Naive thymus-derived CD4-positive, alpha-beta T cell (primary cell): ENCODE measurements around the gene OLFM4. TPM values are rescaled to one million over a fixed set of nuclear protein-coding genes. Genes with fewer than 3 reads are reported as not detected.

Experiments
- ATAC-seq: fragments of 150-1000 bp; cut with Tn5 transposase; 2 replicates; pipeline ENCODE4 v1.10.0; 2021; ENCODE audit warnings: mild to moderate bottlenecking, moderate library complexity
- CTCF ChIA-PET: fragments of 350-600 bp; sonication (Branson Sonifier 250); formaldehyde crosslinking; loops from one replicate; lab custom pipeline; 2021; ENCODE audit warnings: antibody characterized with exemption; lab: Charles Lee
- POLR2A ChIA-PET: fragments of 350-600 bp; sonication (Branson Sonifier 250); formaldehyde crosslinking; loops from one replicate; lab custom pipeline; 2021; ENCODE audit warnings: antibody characterized with exemption, inconsistent platforms; lab: Charles Lee
- DNase-seq, 9 donors: peaks; one replicate each; pipeline versions ENCODE4 v3.0.0 to v3.0.0-alpha.2; 2020 to 2022; ENCODE audit warnings: mixed read lengths in 1 of 9
- H3K27ac ChIP-seq: one replicate; pipeline ENCODE4 v1.7.0; 2013; ENCODE audit warnings: mild to moderate bottlenecking, low read depth, low read length, moderate library complexity
- H3K27me3 ChIP-seq, 2 donors: one replicate each; pipeline ENCODE4 v1.7.0; 2013; ENCODE audit warnings: low read length in 2 of 2, mild to moderate bottlenecking in 2 of 2, moderate library complexity in 2 of 2; ENCODE audit not compliant: control insufficient read depth in 2 of 2, insufficient read depth in 2 of 2
- H3K36me3 ChIP-seq, 3 experiments: 1 replicate in 2 of 3; 2 replicates in 1 of 3; pipeline ENCODE4 v1.7.0; 2013; ENCODE audit warnings: low read length in 3 of 3, mild to moderate bottlenecking in 3 of 3, moderate library complexity in 1 of 3; ENCODE audit not compliant: insufficient read depth in 3 of 3, control insufficient read depth in 2 of 3
- H3K4me1 ChIP-seq, 2 donors: one replicate each; pipeline ENCODE4 v1.7.0; 2013; ENCODE audit warnings: low read length in 2 of 2, mild to moderate bottlenecking in 2 of 2, moderate library complexity in 1 of 2; ENCODE audit not compliant: control insufficient read depth in 2 of 2, insufficient read depth in 2 of 2
- H3K4me3 ChIP-seq: 2 replicates; pipeline ENCODE4 v1.7.0; 2013; ENCODE audit warnings: mild to moderate bottlenecking, low read length
- H3K9me3 ChIP-seq, 3 experiments: 1 replicate in 2 of 3; 2 replicates in 1 of 3; pipeline ENCODE4 v1.7.0; 2013; ENCODE audit warnings: low read length in 3 of 3; ENCODE audit not compliant: control insufficient read depth in 2 of 3
- H3K27ac Mint-ChIP-seq, 9 donors: one replicate each; pipeline ENCODE4 v1.8.0; 2020 to 2022; ENCODE audit warnings: mixed read lengths in 9 of 9, mild to moderate bottlenecking in 8 of 9, moderate library complexity in 5 of 9, inconsistent platforms in 2 of 9
- H3K27me3 Mint-ChIP-seq, 5 donors: one replicate each; pipeline ENCODE4 v1.8.0; 2021 to 2022; ENCODE audit warnings: mixed read lengths in 5 of 5, mild to moderate bottlenecking in 1 of 5
- H3K36me3 Mint-ChIP-seq, 5 donors: one replicate each; pipeline ENCODE4 v1.8.0; 2020 to 2022; ENCODE audit warnings: mixed read lengths in 5 of 5, mild to moderate bottlenecking in 3 of 5, inconsistent platforms in 1 of 5
- H3K4me1 Mint-ChIP-seq, 7 donors: one replicate each; pipeline ENCODE4 v1.8.0; 2020 to 2022; ENCODE audit warnings: mixed read lengths in 7 of 7, mild to moderate bottlenecking in 3 of 7, inconsistent platforms in 1 of 7
- H3K4me3 Mint-ChIP-seq, 10 donors: one replicate each; pipeline ENCODE4 v1.8.0; 2020 to 2022; ENCODE audit warnings: mild to moderate bottlenecking in 10 of 10, mixed read lengths in 10 of 10, moderate library complexity in 6 of 10, inconsistent platforms in 2 of 10
- H3K9me3 Mint-ChIP-seq, 11 donors: one replicate each; pipeline ENCODE4 v1.8.0; 2020 to 2022; ENCODE audit warnings: mixed read lengths in 11 of 11, mild to moderate bottlenecking in 4 of 11, inconsistent platforms in 1 of 11, moderate library complexity in 1 of 11
- intact Hi-C, 2 donors: fragments of 100-400 bp; cut with micrococcal nuclease; formaldehyde crosslinking; loops; one replicate each; pipeline ENCODE4 v1.15.1; 2023
- polyA plus RNA-seq, 2 donors: library from polyadenylated mRNA; unstranded; fragments of 300-500 nt; fragmentation: Illumina TruSeq; gene quantifications; one replicate each; pipeline ENCODE4 v1.2.3, GENCODE V29; 2021
- total RNA-seq, 6 experiments: library from RNA in 5 of 6; stranded (reverse) in 5 of 6; gene quantifications; 1 replicate in 5 of 6; 2 replicates in 1 of 6; pipeline ENCODE4 v1.2.3 and lab custom pipeline; 2021 to 2026

Gene OLFM4
- total and polyA plus RNA-seq, 7 experiments from 2014 or later, result not detected

DNA sequence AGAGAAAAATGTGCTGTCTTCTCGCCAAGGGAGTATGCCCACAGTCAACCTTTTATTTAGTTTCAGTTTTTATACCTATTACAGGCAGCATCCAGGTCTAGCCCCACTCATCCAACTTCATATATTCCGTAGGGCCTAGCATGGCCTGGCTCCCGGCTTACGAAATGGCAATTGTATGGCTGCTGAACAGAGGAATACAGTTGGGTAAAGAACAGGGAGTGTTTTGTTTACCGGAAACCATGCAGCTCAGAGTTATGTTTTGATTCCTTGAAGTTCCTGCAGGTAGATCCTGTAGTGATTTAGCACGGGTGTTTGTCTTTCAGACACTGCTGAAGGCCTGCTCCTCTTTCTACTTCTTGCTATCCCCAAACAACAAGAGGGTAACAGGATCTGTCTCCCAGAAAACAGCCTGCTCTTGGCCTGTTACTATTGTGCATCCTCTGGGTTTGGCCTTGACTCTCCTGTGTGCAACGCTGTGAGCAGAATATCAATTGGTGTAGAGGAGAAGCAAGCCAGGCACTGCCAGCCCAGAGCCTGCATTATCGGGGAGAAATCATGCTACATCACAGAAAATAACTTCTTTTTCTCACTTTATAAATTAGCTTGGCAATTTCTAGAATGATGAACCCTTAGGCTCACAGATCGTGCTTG, 32.4 kb downstream of the OLFM4 start:
- CTCF ChIA-PET, result no interaction called here
- no peak for ATAC-seq
- Histone ChIP-seq H3K9me3 (no peaks in the 10 kb centered on the region), H3K4me3 (no peak overlapping the region), H3K27ac (no peak overlapping the region), H3K4me1 (no peaks in the 10 kb centered on the region), H3K36me3 (no peaks in the 10 kb centered on the region), H3K27me3 (no peaks in the 10 kb centered on the region)
- Mint-ChIP-seq H3K36me3 (no peaks in the 10 kb centered on the region), H3K4me1 (no peaks in the 10 kb centered on the region), H3K27me3 (peaks cover 0 to 11% (median 0%) of the 10 kb centered on the region in 5 donors), H3K27ac (no peak overlapping the region), H3K9me3 (peaks cover 0 to 4% (median 0%) of the 10 kb centered on the region in 11 donors), H3K4me3 (no peak overlapping the region)
- no peak for DNase-seq
- POLR2A ChIA-PET, result no interaction called here
- intact Hi-C loops, result no loop called here

DNA sequence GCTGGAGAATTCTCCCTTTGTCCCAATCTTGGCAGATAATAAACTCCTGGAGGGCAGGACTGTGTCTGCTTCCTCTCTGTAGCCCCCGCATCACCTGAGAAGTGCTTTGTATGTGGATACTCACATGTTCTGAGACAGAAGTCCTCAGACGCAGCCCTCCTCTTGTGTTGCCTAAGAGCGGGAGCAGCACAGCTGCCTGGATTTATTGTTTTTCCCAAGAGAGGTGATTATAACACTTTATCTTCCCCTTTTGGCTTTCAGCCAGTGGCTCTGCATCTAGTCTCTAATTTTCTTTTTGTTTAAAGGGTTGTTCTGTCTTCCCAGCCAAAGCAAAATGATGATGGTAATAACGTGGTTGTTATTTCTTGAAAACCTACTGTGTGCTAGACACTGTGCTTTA, 36.1 kb downstream of the OLFM4 start:
- Histone ChIP-seq H3K4me1 (no peaks in the 10 kb centered on the region), H3K27ac (no peak overlapping the region), H3K27me3 (no peaks in the 10 kb centered on the region), H3K36me3 (no peaks in the 10 kb centered on the region), H3K4me3 (no peak overlapping the region), H3K9me3 (no peaks in the 10 kb centered on the region)
- H3K9me3 Mint-ChIP-seq, result peaks cover 0 to 4% (median 0%) of the 10 kb centered on the region in 11 donors
- intact Hi-C loops, result no loop called here
- POLR2A ChIA-PET, result no interaction called here
- peaks cover 0 to 7% (median 3%) of the 10 kb centered on the region in 5 donors for H3K27me3 Mint-ChIP-seq
- no peaks in the 10 kb centered on the region for H3K36me3 Mint-ChIP-seq
- no peak overlapping the region for H3K4me3 Mint-ChIP-seq
- no peaks in the 10 kb centered on the region for H3K4me1 Mint-ChIP-seq
- H3K27ac Mint-ChIP-seq, result no peak overlapping the region
- CTCF ChIA-PET, result no interaction called here
- no peak for ATAC-seq
- DNase-seq, result no peak

DNA sequence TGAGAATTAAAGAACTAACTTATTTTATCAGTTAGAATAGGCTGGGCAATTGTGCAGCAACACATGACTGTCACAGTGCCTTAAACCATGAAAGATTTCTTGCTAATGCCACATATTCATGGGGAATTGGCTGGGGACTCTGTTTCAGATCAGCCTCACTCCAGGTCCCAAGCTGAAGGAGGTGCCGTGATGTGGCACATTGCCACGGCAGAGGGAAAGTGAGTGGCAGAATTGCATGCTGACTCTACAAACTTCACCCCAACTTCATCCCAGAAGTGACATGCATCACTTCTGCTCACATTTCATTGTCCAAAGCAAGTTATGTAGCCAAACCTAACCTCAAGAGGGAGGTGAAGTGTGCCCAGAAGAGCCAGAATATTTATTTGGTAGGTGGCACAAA, 37.8 kb downstream of the OLFM4 start:
- peaks cover 0 to 9% (median 0%) of the 10 kb centered on the region in 5 donors for H3K27me3 Mint-ChIP-seq
- intact Hi-C loops, result no loop called here
- H3K4me1 Mint-ChIP-seq, result no peaks in the 10 kb centered on the region
- Histone ChIP-seq H3K27ac (no peak overlapping the region), H3K36me3 (no peaks in the 10 kb centered on the region), H3K9me3 (no peaks in the 10 kb centered on the region), H3K27me3 (no peaks in the 10 kb centered on the region), H3K4me1 (no peaks in the 10 kb centered on the region), H3K4me3 (no peak overlapping the region)
- H3K27ac Mint-ChIP-seq, result no peak overlapping the region
- no peak for DNase-seq
- ATAC-seq, result no peak
- CTCF ChIA-PET, result no interaction called here
- H3K9me3 Mint-ChIP-seq, result peaks cover 0 to 4% (median 0%) of the 10 kb centered on the region in 11 donors
- H3K36me3 Mint-ChIP-seq, result no peaks in the 10 kb centered on the region
- POLR2A ChIA-PET, result no interaction called here
- no peak overlapping the region for H3K4me3 Mint-ChIP-seq

DNA sequence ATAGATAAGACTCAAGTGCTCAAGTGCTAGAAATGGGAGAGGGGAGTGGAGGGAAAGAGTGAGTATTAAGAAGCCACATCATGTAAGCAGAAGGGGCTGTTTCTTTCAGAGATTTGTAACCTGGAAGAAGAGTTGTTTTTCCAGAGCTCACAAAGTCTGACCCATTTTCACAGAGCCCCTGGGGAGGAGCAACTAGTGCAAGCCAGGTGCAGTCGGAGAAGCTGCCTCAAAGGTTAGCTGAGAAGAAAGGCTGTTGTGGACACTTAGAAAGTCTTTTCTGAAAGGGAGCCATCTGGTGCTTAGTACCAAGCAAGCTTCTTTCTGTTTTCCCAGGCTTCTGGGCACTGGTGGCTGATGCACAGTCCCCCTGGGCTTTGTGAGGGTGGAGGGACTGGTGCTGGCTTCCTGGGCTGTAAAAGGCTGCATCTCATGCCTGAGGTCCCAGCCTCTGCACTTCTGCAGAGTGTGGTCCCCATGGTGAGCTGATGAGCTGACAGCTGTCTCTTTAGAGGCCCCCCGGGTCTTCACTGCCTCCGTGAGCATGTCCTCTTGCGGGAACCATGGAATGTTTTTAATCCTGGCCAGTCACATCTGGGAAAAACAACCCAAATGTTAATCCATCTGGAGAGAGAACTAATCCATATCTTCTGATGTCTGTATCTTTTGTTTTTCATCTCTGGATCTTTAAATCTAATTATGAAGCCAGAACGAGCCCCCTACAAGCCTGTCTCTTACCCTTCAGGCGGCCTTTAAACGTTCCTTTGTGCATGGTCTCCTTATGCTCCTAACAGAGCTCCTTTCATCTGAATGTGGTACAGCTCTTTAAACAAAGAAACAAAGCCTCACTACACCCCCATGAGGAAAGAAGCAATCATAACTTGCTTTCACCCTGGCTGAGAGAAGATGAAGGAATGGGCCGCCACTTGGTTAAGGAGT, 40.2 kb downstream of the OLFM4 start:
- no peaks in the 10 kb centered on the region for H3K36me3 Mint-ChIP-seq
- Histone ChIP-seq H3K9me3 (no peaks in the 10 kb centered on the region), H3K36me3 (no peaks in the 10 kb centered on the region), H3K4me3 (no peak overlapping the region), H3K27ac (no peak overlapping the region), H3K4me1 (no peaks in the 10 kb centered on the region), H3K27me3 (no peaks in the 10 kb centered on the region)
- H3K4me1 Mint-ChIP-seq, result no peaks in the 10 kb centered on the region
- peaks cover 0 to 4% (median 0%) of the 10 kb centered on the region in 11 donors for H3K9me3 Mint-ChIP-seq
- H3K27me3 Mint-ChIP-seq, result peaks cover 0 to 9% (median 0%) of the 10 kb centered on the region in 5 donors
- DNase-seq (no peak), ATAC-seq (no peak)
- POLR2A ChIA-PET, result no interaction called here
- CTCF ChIA-PET, result no interaction called here
- no peak overlapping the region for H3K27ac Mint-ChIP-seq
- intact Hi-C loops, result no loop called here
- H3K4me3 Mint-ChIP-seq, result no peak overlapping the region

DNA sequence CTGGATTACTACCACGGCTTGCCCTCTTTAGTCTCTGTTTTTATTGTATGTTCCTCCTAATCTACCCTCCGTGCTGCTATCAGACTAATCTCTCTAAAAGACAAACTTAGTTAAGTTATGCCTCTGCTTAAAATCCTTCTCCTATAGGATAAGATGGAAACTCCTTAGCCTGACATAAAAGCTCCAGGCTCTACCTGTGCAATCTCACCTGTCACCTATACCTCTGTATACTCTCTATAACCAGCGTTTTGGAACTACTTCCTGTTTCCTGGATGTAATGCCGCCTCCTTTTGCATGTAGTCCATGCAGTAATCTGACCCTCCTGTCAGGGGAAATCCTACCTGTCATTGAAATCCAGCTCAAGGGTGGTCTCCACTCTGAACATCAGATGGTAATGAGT, 41.2 kb downstream of the OLFM4 start:
- intact Hi-C loops, result no loop called here
- DNase-seq, result no peak
- H3K27me3 ChIP-seq, result no peaks in the 10 kb centered on the region
- Mint-ChIP-seq H3K4me3 (no peak overlapping the region), H3K4me1 (no peaks in the 10 kb centered on the region), H3K27ac (no peak overlapping the region), H3K9me3 (peaks cover 0 to 2% (median 0%) of the 10 kb centered on the region in 11 donors), H3K27me3 (peaks cover 0 to 4% (median 0%) of the 10 kb centered on the region in 5 donors), H3K36me3 (no peaks in the 10 kb centered on the region)
- no peak overlapping the region for H3K4me3 ChIP-seq
- no peak overlapping the region for H3K27ac ChIP-seq
- ChIA-PET POLR2A (no interaction called here), CTCF (no interaction called here)
- no peaks in the 10 kb centered on the region for H3K9me3 ChIP-seq
- no peaks in the 10 kb centered on the region for H3K36me3 ChIP-seq
- ATAC-seq, result no peak
- no peaks in the 10 kb centered on the region for H3K4me1 ChIP-seq

DNA sequence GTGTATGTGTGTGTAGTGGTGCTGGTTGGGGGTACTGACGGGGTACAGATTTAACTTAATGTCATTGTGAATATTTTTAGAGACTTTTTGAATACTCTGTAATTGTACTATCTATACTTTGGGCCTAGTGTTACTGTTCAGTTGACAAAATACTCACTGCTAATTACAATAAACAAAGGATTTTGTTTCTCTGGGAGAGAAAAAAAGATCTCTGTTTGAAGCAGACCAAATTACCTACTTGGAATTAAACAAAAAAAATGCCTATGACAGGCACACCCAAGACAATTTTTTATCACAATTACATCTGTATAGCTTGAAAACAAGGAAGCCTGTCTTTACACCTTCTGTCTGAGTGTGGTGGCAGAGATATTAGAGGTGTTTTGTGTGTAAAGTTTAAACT, 45.1 kb downstream of the OLFM4 start:
- Histone ChIP-seq H3K27me3 (no peaks in the 10 kb centered on the region), H3K4me3 (no peak overlapping the region), H3K36me3 (no peaks in the 10 kb centered on the region), H3K4me1 (no peaks in the 10 kb centered on the region), H3K9me3 (no peaks in the 10 kb centered on the region), H3K27ac (no peak overlapping the region)
- DNase-seq (no peak), ATAC-seq (no peak)
- ChIA-PET CTCF (no interaction called here), POLR2A (no interaction called here)
- Mint-ChIP-seq H3K27me3 (peaks cover 0 to 4% (median 3%) of the 10 kb centered on the region in 5 donors), H3K4me3 (no peak overlapping the region), H3K9me3 (peaks cover 0 to 3% (median 0%) of the 10 kb centered on the region in 11 donors), H3K27ac (no peak overlapping the region), H3K36me3 (no peaks in the 10 kb centered on the region), H3K4me1 (no peaks in the 10 kb centered on the region)
- intact Hi-C loops, result no loop called here
